Thymus (tissue), 14 donors: ENCODE data around the gene RHBDL2. TPM values are rescaled to one million over a fixed set of nuclear protein-coding genes. Genes with fewer than 3 reads are reported as not detected.
"Not testable (repeated sequence)": the region's sequence is repeated elsewhere in the genome, so short reads cannot be mapped to it uniquely, and the experiment has no call there.

Source experiments
- DNase-seq, 9 donors: peaks; one replicate each; pipeline ENCODE4 v3.0.0-alpha.2; 2013; ENCODE audit warnings: low spot score in 9 of 9, low read depth in 6 of 9, missing footprints in 1 of 9
- H3K27ac ChIP-seq, 2 donors: one replicate each; pipeline ENCODE4 v1.5.1; 2013; ENCODE audit warnings: control low read depth in 1 of 2, low read depth in 1 of 2, low read length in 1 of 2, mild to moderate bottlenecking in 1 of 2, moderate library complexity in 1 of 2
- H3K27me3 ChIP-seq, 2 donors: one replicate each; pipeline ENCODE4 v1.5.1; 2013; ENCODE audit warnings: low read length in 1 of 2; ENCODE audit not compliant: control insufficient read depth in 2 of 2, insufficient read depth in 1 of 2
- H3K36me3 ChIP-seq, 2 donors: one replicate each; pipeline ENCODE4 v1.5.1; 2013; ENCODE audit warnings: low read length in 1 of 2, mild to moderate bottlenecking in 1 of 2, moderate library complexity in 1 of 2; ENCODE audit not compliant: control insufficient read depth in 2 of 2, insufficient read depth in 2 of 2
- H3K4me1 ChIP-seq, 2 donors: one replicate each; pipeline ENCODE4 v1.5.1; 2013; ENCODE audit warnings: low read length in 2 of 2; ENCODE audit not compliant: control insufficient read depth in 2 of 2, insufficient read depth in 2 of 2
- H3K4me3 ChIP-seq, 2 donors: one replicate each; pipeline ENCODE4 v1.5.1; 2013; ENCODE audit warnings: low read length in 2 of 2, control low read depth in 1 of 2, mild to moderate bottlenecking in 1 of 2
- H3K9me3 ChIP-seq, 2 donors: one replicate each; pipeline ENCODE4 v1.5.1; 2013; ENCODE audit warnings: low read length in 1 of 2, mild to moderate bottlenecking in 1 of 2; ENCODE audit not compliant: control insufficient read depth in 2 of 2, insufficient read depth in 1 of 2
- WGBS: extraction: QIAGEN DNeasy Blood & Tissue Kit; methylation state at CpG from one replicate; pipeline ENCODE4 v1.1.7; 2013; 5-methylcytosine and 5-hydroxymethylcytosine counted together
- long read RNA-seq, 10 donors: transcript quantifications; one replicate each; lab custom pipeline, GENCODE V29; 2026
- polyA plus RNA-seq: library from polyadenylated mRNA; stranded (reverse); fragments of 200-250 nt; gene quantifications from one replicate; pipeline ENCODE4 v1.2.3, GENCODE V29; 2013
- total RNA-seq: library from RNA; stranded (reverse); fragments of 120-200 nt; gene quantifications from one replicate; pipeline ENCODE4 v1.2.4, GENCODE V29; 2013
- donor health status: healthy.

Gene RHBDL2
- total RNA-seq (0.99 TPM), polyA plus RNA-seq (2.3 TPM)
- long read RNA-seq, donor 1: 0 reads
- long read RNA-seq, donor 2: 0 reads
- long read RNA-seq, donor 3: 0 reads
- long read RNA-seq, donor 4: 0 reads
- long read RNA-seq, donor 5, partial matches to known transcripts: 0 of 14 reads
- long read RNA-seq, donor 5, other reads (novel, unspliced or antisense): 14 of 14 reads
- long read RNA-seq, donor 6, partial matches to known transcripts: 0 of 1 reads
- long read RNA-seq, donor 6, other reads (novel, unspliced or antisense): 0 of 1 reads
- long read RNA-seq, donor 7, partial matches to known transcripts: 0 of 10 reads
- long read RNA-seq, donor 7, other reads (novel, unspliced or antisense): 9 of 10 reads
- long read RNA-seq, donor 8: 0 reads
- long read RNA-seq, donor 9: 0 reads
- long read RNA-seq, donor 10: 0 reads

DNA sequence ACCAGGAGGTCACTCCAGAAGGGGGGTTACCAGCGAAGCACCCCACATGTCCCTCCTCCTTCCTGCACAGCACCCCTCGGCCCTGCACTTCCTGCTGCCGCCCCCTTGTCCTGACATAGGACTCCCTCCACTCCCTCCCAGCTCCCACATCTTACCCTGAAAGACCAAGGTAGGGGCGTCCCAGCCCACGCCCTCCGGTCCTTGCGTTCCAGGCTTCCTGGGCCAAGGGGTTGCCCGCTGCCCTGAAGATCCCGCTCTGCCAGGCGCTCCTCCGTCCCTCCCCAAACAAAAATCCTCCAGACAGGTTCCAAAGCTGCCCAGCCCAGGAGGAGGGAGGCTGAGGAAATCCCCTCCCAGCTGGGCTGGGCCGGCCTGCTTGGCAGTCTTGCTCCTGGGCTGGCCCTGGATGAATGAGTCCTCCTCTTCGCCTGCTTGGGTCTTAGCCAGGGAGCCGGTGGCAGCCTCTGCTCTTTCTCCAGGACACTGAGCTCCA, at the start of gene RHBDL2:
TSS of gene RHBDL2 (minus strand) at position 304 of the 493 bp plus-strand sequence. CDS start 22,618 bp downstream, outside the sequence.
- H3K27ac ChIP-seq: no peak within 1 kb of the TSS
- no peaks in the 10 kb centered on the region for H3K9me3 ChIP-seq
- H3K36me3 ChIP-seq: no peaks in the 10 kb centered on the region
- H3K4me3 ChIP-seq: peak within 1 kb of the TSS in 1 of 2 donors; percentile 13
- H3K4me1 ChIP-seq: no peaks in the 10 kb centered on the region
- WGBS: 91% methylated on average over 14 of the region's 14 CpGs
- no peak for DNase-seq
- H3K27me3 ChIP-seq: peaks cover 0 to 4% of the 10 kb centered on the region in 2 donors

DNA sequence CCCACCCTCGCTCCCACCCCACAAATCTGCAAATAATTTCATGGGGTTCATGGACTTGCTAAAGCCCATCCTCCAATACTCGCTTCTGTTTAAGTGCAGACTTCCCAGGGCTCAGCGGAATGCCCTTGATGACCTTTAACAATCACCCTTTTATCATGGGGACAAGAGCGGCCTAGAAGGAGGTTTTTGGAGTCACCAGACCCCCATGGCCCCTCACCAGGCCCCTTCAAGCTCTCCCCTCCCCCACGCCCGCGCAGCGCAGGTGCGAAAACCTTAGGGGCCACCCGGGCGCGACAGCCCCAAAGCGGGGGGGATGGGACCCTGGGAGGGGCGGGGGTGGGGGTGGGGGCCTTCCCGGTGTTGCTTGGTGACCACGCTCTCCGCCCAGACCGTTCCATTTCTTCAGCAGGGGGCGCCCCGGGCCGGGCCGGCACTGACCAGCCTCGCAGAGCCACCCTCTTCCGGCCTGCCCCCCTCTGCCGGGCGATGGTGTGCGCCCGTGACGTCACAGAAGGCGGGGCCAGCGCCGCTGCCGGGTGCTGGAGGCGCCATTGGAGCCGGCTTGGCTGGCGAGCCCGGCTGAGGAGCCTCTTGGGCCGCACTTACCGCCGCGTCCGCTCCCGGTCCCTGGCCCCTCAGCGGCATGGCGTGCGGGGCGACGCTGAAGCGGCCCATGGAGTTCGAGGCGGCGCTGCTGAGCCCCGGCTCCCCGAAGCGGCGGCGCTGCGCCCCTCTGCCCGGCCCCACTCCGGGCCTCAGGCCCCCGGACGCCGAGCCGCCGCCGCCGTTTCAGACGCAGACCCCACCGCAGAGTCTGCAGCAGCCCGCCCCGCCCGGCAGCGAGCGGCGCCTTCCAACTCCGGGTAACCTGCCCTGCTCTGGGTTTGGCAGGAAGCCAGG, 49.4 kb upstream of the RHBDL2 start, which contains the start of gene AKIRIN1:
TSS of gene AKIRIN1 (plus strand) at position 539 of the 900 bp plus-strand sequence. CDS start at position 644, 105 bp downstream.
- no peaks in the 10 kb centered on the region for H3K9me3 ChIP-seq
- peak within 1 kb of the TSS; percentile 95 to 99 for H3K4me3 ChIP-seq
- peaks cover 13 to 16% of the 10 kb centered on the region in 2 donors for H3K4me1 ChIP-seq
- DNase-seq: peak; percentile 64 to 95 (median 86)
- H3K27ac ChIP-seq: peak within 1 kb of the TSS; percentile 91 to 95
- no peaks in the 10 kb centered on the region for H3K27me3 ChIP-seq
- under 1% methylated on average over 76 of the region's 76 CpGs for WGBS
- H3K36me3 ChIP-seq: peaks cover 5 to 10% of the 10 kb centered on the region in 2 donors

GRCh38 chr1:38990386-38990737, 48.7 kb upstream of the RHBDL2 start:
- WGBS: 50% methylated on average over 5 of the region's 5 CpGs
- Histone ChIP-seq H3K9me3 (no peaks in the 10 kb centered on the region), H3K4me3 (peak overlapping the region; percentile 95 to 99), H3K4me1 (peaks cover 13 to 16% of the 10 kb centered on the region in 2 donors), H3K36me3 (peaks cover 5 to 10% of the 10 kb centered on the region in 2 donors), H3K27ac (peak overlapping the region; percentile 80 to 91), H3K27me3 (no peaks in the 10 kb centered on the region)
- DNase-seq: peak in 1 of 9 donors; percentile 31

DNA sequence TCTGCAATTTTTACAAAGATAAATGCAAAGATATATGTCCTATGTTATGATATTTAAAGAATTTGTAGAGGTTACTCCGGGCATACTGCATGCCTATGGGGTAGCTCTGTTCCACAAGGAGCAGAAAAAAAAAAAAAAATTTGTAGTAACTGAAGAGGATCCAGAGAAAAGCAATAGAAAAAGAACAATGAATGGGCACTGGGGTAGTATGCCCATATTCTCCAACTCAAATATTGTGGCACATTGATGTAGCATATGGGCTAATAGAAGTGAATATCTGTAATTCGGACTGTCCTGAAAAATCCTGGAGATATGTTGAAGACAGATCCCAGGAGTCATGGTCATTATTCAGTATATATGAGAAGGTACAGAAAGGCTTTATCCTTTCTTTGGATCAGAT, 48.3 kb upstream of the RHBDL2 start:
- H3K4me1 ChIP-seq: peaks cover 13 to 16% of the 10 kb centered on the region in 2 donors
- no peak for DNase-seq
- H3K4me3 ChIP-seq: no peak overlapping the region
- 95% methylated on average over 2 of the region's 2 CpGs for WGBS
- H3K27me3 ChIP-seq: no peaks in the 10 kb centered on the region
- H3K27ac ChIP-seq: peak overlapping the region in 1 of 2 donors; percentile 91
- H3K9me3 ChIP-seq: no peaks in the 10 kb centered on the region
- H3K36me3 ChIP-seq: peaks cover 4 to 6% of the 10 kb centered on the region in 2 donors

DNA sequence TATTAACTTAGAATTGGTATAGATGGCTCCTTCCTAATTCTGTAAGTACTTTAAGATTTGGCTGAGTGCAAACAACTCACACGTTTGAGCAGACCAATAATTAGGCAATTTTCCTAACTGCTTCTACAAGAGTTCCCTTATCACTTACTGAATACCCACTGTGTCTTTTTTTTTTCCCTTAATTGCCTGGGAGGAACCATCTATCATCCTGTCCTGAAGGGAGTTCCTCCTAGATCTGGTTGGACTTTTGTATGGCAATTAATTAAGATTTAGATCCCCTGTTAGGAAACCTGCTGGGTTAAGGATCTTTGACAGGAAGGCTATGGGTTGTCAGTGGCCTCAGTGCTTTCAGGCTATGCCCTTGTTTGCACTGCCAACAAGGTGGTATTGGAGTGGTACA, 37.8 kb upstream of the RHBDL2 start:
- WGBS: 49% methylated on average over 1 of the region's 1 CpG
- not testable (repeated sequence) for DNase-seq, H3K27me3 ChIP-seq, H3K27ac ChIP-seq, H3K4me3 ChIP-seq, H3K36me3 ChIP-seq, H3K4me1 ChIP-seq
- H3K9me3 ChIP-seq: peaks cover 4 to 15% of the 10 kb centered on the region in 2 donors

- WGBS: 95% methylated on average over 6 of the region's 6 CpGs
- H3K27me3 ChIP-seq, H3K4me3 ChIP-seq, DNase-seq, H3K27ac ChIP-seq, H3K4me1 ChIP-seq, H3K36me3 ChIP-seq: not testable (repeated sequence)
- H3K9me3 ChIP-seq: peaks cover 4 to 15% of the 10 kb centered on the region in 2 donors
Measured at GRCh38 chr1:38978245-38978542, 36.6 kb upstream of the RHBDL2 start.

- WGBS: 33% methylated on average over 12 of the region's 12 CpGs
- H3K27me3 ChIP-seq, H3K4me3 ChIP-seq, H3K4me1 ChIP-seq, H3K36me3 ChIP-seq, H3K27ac ChIP-seq: not testable (repeated sequence)
- peak in 3 of 9 donors; percentile 31 to 77 (median 44) for DNase-seq
- peaks cover 4 to 15% of the 10 kb centered on the region in 2 donors for H3K9me3 ChIP-seq
Measured at GRCh38 chr1:38977399-38978244, 36.0 kb upstream of the RHBDL2 start.

- 93% methylated on average over 13 of the region's 13 CpGs for WGBS
- Histone ChIP-seq H3K4me3 (no peak overlapping the region), H3K4me1 (peaks cover 0 to 4% of the 10 kb centered on the region in 2 donors), H3K27ac (no peak overlapping the region), H3K9me3 (peaks cover 4 to 13% of the 10 kb centered on the region in 2 donors), H3K27me3 (no peaks in the 10 kb centered on the region), H3K36me3 (no peaks in the 10 kb centered on the region)
- DNase-seq: no peak
Measured at GRCh38 chr1:38973659-38974437, 32.2 kb upstream of the RHBDL2 start.
